SH-SY5Y (cell line): ENCODE results near the gene ELP2.

Experiments
- GATA2 ChIP-seq: IDR thresholded peaks from 2 replicates; pipeline ENCODE4 v1.6.1; 2011; ENCODE audit warnings: mild to moderate bottlenecking, low read depth, low read length
- GATA3 ChIP-seq: IDR thresholded peaks from 2 replicates; pipeline ENCODE4 v1.6.1; 2011; ENCODE audit warnings: low read depth, mild to moderate bottlenecking, low read length, moderate library complexity

GRCh38 chr18:36179562-36180355 is 50.1 kb downstream of the ELP2 start:
- no peak for TF ChIP-seq GATA3
- no peak for TF ChIP-seq GATA2
